Measurements from ENCODE around the gene STRADA. TPM values are rescaled to one million over a fixed set of nuclear protein-coding genes. Genes with fewer than 3 reads are reported as not detected.

Gene STRADA
- polyA plus RNA-seq, 1 experiment = 28.0 TPM

DNA sequence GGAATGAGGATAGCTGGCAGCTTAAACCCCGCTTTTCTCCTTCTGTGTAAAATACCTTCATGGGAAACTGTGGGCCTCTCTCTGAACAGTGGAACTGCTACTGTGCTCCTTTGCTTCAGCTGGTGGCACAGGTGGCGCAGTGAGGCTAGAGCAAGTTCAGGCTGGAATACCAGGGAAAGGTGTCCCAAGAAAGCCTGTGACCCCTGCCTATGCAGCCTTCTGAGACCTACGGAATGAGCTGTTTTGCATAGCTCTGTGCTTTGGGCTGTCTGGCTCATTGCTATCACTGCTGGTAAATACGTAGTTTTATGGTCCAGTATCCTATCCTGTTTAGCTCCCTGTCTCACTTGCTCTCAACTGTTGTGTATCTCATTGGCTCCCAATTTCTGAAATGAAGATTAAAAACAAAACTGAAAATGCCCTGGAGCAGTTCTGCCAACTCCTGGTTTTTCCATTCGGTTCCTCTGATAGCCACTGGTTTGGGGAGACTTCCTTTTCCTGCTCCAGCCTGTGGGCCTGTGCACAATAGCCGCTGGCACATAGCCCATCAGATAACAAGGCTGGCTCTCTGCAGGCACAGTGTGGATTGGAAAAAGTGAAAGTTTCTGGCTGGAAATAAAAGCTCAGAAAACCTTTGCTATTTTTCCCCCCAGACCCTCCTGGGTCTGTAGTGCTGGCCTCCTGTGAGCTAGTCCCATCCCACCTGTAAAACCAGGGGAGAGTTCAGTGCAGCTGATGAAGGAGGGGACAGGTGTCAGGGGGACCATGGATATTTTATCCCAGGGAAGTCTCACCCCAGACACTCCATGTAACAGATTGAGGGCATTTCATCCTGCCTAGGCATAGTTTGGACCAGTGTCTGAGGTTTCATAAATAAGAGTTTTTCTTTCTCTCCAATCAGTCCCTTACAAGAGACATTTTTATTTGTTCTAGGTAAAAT lies 65.7 kb downstream of the STRADA start:
- DNase-seq (ENCODE audit: low read depth, low spot score) = peak; percentile 48
- Histone ChIP-seq H3K27me3 (ENCODE audit: control insufficient read depth, insufficient read depth, low read length) (no peaks in the 10 kb centered on the region), H3K4me3 (ENCODE audit: low read depth, low read length) (no peak overlapping the region), H3K9me3 (ENCODE audit: control insufficient read depth, insufficient read depth, low read length) (no peaks in the 10 kb centered on the region), H3K27ac (ENCODE audit: low read depth, low read length) (no peak overlapping the region)
- TF ChIP-seq, protein P1, sequence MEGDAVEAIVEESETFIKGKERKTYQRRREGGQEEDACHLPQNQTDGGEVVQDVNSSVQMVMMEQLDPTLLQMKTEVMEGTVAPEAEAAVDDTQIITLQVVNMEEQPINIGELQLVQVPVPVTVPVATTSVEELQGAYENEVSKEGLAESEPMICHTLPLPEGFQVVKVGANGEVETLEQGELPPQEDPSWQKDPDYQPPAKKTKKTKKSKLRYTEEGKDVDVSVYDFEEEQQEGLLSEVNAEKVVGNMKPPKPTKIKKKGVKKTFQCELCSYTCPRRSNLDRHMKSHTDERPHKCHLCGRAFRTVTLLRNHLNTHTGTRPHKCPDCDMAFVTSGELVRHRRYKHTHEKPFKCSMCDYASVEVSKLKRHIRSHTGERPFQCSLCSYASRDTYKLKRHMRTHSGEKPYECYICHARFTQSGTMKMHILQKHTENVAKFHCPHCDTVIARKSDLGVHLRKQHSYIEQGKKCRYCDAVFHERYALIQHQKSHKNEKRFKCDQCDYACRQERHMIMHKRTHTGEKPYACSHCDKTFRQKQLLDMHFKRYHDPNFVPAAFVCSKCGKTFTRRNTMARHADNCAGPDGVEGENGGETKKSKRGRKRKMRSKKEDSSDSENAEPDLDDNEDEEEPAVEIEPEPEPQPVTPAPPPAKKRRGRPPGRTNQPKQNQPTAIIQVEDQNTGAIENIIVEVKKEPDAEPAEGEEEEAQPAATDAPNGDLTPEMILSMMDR (IDR thresholded peaks at IDR 0.05; ENCODE audit: low read depth, low read length) = no peak
- ChIA-PET POLR2A (no interaction called here), CTCF (interaction anchor here (1.2 to 3.5 kb wide), 2 partner anchors 159 to 250 kb away, joined by 3 to 15 read pairs; no protein-coding TSS in a partner anchor)

DNA sequence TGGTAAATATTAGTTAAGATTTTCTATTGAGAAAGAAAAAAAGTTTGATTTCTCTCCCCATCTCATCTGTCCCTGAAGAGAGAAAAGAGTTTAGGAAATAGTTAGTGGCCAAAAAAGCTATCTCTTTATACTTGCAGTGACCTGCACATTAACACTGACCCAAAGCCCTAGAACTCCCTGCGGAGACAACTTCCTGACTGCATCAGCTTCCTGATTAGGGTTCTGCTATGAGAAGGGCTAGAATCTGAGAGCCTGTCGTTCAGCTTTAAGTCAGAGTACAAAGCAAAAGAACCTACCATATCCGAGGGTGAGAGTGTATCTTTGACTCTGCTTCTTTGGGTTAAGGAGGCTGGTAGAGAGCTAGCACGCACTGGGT lies 66.4 kb downstream of the STRADA start:
- Histone ChIP-seq H3K4me3 (ENCODE audit: low read depth, low read length) (no peak overlapping the region), H3K9me3 (ENCODE audit: control insufficient read depth, insufficient read depth, low read length) (no peaks in the 10 kb centered on the region), H3K27ac (ENCODE audit: low read depth, low read length) (no peak overlapping the region), H3K27me3 (ENCODE audit: control insufficient read depth, insufficient read depth, low read length) (no peaks in the 10 kb centered on the region)
- TF ChIP-seq, protein P1 (IDR thresholded peaks at IDR 0.05; ENCODE audit: low read depth, low read length) = no peak
- POLR2A ChIA-PET = no interaction called here
- no peak for DNase-seq (ENCODE audit: low read depth, low spot score)
- CTCF ChIA-PET = interaction anchor here (1.2 to 3.5 kb wide), 2 partner anchors 160 to 249 kb away, joined by 3 to 15 read pairs; no protein-coding TSS in a partner anchor

DNA sequence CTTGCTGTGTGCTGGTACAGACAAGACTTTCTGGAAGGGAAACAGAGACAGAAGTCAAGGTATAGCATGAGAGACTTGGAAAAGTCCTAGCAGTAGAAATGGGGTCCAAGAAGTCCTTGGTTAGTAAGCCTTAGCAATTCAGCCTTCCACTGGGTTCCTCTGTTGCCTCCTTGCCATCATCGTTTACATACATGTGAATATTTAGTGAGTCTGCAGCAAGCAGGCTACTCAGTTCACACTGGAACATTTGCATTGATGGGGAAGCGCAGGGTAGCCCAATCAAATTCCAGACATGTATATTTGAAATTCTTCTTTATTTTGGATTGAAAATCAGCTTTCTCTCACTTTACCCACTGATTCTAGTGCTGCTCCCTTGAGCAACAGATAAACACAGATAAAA lies 68.7 kb downstream of the STRADA start:
- POLR2A ChIA-PET = no interaction called here
- CTCF ChIA-PET = no interaction called here
- TF ChIP-seq, protein P1 (IDR thresholded peaks at IDR 0.05; ENCODE audit: low read depth, low read length) = no peak
- Histone ChIP-seq H3K27ac (ENCODE audit: low read depth, low read length) (no peak overlapping the region), H3K9me3 (ENCODE audit: control insufficient read depth, insufficient read depth, low read length) (no peaks in the 10 kb centered on the region), H3K4me3 (ENCODE audit: low read depth, low read length) (no peak overlapping the region), H3K27me3 (ENCODE audit: control insufficient read depth, insufficient read depth, low read length) (no peaks in the 10 kb centered on the region)
- DNase-seq (ENCODE audit: low read depth, low spot score) = no peak

DNA sequence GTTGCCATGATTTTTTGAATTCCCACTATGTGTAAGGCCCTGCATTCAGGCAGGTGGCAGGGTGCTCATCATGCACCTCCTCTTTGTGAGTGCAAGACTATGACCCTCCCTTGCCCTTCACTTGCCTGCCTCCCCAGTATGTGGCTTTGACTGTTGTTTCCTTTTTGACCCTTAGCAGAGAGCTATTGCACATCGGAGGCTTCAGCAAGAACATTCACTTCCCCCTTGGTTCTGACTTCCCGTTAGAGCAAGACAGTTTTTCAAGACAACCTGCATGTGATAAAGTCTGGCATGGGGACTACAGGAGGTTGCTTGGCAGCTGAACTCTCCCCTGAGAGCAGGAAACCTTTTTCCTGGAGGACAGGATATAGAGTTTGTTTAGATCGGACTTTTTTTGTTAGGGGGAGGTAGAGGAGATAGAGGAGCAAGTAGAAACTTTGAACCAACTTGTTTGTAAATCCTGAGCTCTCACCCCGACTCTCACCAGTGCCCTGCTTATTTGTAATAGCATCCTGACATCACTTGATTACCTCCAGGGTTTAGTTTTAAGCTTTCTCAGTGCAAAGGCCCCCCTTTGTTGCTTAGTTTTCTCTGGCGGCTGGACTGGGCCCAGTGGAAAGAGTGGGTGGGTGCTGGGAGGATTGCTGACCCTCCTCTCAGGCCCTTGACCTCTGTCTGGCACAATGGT lies 75.9 kb downstream of the STRADA start:
- CTCF ChIA-PET = interaction anchor here (1.2 kb wide), 1 partner anchor 54 kb away, joined by 5 read pairs; no protein-coding TSS in a partner anchor
- POLR2A ChIA-PET = no interaction called here

More for the DNA sequence above, 75.9 kb downstream of the STRADA start:
- no peaks in the 10 kb centered on the region for H3K27me3 ChIP-seq (ENCODE audit: control insufficient read depth, insufficient read depth, low read length)
- H3K9me3 ChIP-seq (ENCODE audit: control insufficient read depth, insufficient read depth, low read length) = no peaks in the 10 kb centered on the region
- H3K4me3 ChIP-seq (ENCODE audit: low read depth, low read length) = no peak overlapping the region
- no peak overlapping the region for H3K27ac ChIP-seq (ENCODE audit: low read depth, low read length)
- no peak for DNase-seq (ENCODE audit: low read depth, low spot score)
- TF ChIP-seq, protein P1 (IDR thresholded peaks at IDR 0.05; ENCODE audit: low read depth, low read length) = no peak
